Measurements from ENCODE around the gene FAM120AOS.
"Not testable (repeated sequence)": the region's sequence is repeated elsewhere in the genome, so short reads cannot be mapped to it uniquely, and the experiment has no call there.

The FAM120AOS gene

DNA sequence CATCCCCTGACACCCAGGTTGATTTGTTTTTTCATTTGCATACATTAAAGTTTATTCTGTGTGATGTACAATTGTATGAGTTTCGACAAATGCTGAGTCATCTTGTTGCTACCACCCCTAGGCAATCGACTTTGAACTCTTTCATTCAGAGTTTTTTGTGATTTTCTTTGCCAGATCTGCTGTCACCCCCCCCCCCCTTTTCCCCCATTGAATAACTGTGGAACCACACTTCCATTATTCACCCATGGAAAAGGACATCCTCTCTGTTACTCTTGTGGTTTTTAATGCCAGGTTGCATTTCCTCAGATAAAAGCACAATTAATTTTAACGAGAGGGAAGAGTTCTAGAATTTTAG, 13.7 kb upstream of the FAM120AOS start:
- peak; percentile 26 for DNase-seq (ENCODE audit: low spot score)

GRCh38 chr9:93466416-93467061, 13.2 kb upstream of the FAM120AOS start:
- no peak for DNase-seq (ENCODE audit: low spot score)

- no peak for DNase-seq (ENCODE audit: low spot score)
These were observed 12.5 kb upstream of the FAM120AOS start for GRCh38 chr9:93465855-93466254.

DNA sequence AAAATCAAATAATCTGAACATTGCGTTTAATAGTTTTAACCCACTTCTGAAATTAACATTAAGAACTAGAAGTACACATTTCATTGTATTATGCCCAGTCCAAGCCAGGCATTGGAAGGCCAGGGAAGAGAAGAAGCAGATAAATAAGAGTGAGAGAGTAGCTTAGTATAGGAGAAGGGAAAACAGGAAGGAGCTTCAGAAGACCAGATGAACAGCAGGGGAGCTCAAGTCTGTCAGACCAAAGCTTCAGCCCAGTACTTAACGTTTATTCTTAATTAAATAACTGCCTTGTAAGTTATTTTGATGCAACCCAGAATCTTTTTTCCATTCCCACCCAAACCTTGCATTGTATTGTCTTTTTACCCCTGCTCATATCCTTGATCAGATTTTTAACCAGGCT, 11.5 kb upstream of the FAM120AOS start:
- DNase-seq (ENCODE audit: low spot score), result no peak

GRCh38 chr9:93464395-93464794, 11.0 kb upstream of the FAM120AOS start:
- no peak for DNase-seq (ENCODE audit: low spot score)

DNA sequence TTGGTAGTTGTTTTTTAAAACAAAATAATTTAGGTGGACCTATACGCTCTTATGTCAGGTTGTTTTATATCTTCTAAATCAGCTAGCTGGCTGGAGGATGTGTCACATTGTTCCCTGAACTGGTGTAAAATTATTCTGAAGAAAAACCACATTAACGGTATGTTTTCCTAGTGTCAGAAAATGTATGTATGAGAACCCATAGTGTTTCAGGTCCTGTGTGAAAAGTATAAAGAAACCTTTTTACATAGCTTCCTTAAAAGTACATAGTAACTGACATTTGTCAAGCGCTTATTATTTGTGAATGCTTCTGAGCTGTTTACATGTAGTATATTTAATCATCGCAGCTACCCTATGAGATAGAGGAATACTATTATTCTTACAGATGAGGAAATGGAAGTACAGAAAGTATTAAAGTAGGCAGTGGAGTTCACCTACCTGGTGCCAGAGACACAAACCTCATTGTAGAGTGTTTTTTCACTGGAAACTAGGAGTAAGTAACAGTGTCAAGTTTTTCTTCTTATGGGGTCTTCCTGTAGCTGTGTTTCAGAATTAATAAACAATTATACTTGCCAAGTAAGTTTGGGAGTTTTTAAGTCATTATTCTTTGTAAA, 10.4 kb upstream of the FAM120AOS start:
- no peak for DNase-seq (ENCODE audit: low spot score)

GRCh38 chr9:93461821-93462220, 8.4 kb upstream of the FAM120AOS start:
- no peak for DNase-seq (ENCODE audit: low spot score)

GRCh38 chr9:93461414-93461743, 8.0 kb upstream of the FAM120AOS start:
- DNase-seq (ENCODE audit: low spot score), result no peak

GRCh38 chr9:93460689-93461413, 7.5 kb upstream of the FAM120AOS start:
- no peak for DNase-seq (ENCODE audit: low spot score)

- DNase-seq (ENCODE audit: low spot score), result no peak
These were observed 6.1 kb upstream of the FAM120AOS start for GRCh38 chr9:93459432-93459847.

- no peak for DNase-seq (ENCODE audit: low spot score)
These were observed 5.3 kb upstream of the FAM120AOS start for GRCh38 chr9:93458712-93459111.

- DNase-seq (ENCODE audit: low spot score), result no peak
These were observed 3.6 kb upstream of the FAM120AOS start for GRCh38 chr9:93457006-93457405.

DNA sequence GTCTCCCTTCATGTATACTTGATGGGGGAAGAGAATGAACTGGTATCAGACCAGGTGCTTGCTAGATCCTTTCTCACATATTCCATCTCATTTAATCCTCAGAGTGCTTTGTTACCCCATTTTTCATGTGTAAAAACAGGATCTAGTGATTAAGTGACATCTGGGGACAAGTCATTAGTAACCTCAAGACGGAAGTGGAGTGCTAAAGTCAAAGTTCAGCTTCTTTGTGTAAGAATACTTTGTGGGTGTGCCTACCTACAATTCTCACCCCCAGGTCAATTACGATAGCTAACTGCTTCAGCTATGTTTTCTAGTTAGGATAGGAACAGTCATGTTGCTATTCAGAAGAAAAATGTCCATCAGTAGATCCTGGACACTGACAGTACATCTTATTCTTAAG, 3.1 kb upstream of the FAM120AOS start:
- DNase-seq (ENCODE audit: low spot score), result no peak

DNA sequence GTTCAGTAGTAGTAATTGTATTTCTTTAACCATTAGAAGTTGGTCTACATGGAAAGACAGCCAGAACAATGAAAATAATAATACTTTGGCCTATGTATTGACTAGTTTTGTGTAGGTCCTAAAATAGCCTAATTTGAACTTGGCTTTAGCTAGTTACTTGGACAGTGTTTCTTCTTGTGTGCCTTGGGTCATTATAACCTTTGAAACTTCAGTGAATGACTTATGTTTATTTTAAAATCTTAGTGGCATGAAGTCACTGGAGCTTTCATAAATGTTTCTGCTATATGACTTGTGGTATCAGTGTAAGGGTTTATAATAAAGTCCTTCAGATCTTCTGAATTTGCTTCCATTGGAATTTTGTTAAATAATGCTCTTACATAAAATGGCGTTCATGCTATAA, 2.6 kb upstream of the FAM120AOS start:
- no peak for DNase-seq (ENCODE audit: low spot score)

- no peak for DNase-seq (ENCODE audit: low spot score)
These were observed 703 bp downstream of the FAM120AOS start for GRCh38 chr9:93452710-93453046.

GRCh38 chr9:93451849-93452709, 1.3 kb downstream of the FAM120AOS start:
- peak; percentile 57 for DNase-seq (ENCODE audit: low spot score)

- peak; percentile 82 for DNase-seq (ENCODE audit: low spot score)
These were observed 2.2 kb downstream of the FAM120AOS start, which contains the start of gene FAM120A for GRCh38 chr9:93450945-93451815. FAM120A (plus strand) TSS chr9:93451685; CDS start chr9:93451916, 231 bp downstream.

- DNase-seq (ENCODE audit: low spot score), result no peak
These were observed 5.7 kb downstream of the FAM120AOS start for GRCh38 chr9:93447655-93448054.

GRCh38 chr9:93446073-93446472, 7.3 kb downstream of the FAM120AOS start:
- DNase-seq (ENCODE audit: low spot score), result no peak

DNA sequence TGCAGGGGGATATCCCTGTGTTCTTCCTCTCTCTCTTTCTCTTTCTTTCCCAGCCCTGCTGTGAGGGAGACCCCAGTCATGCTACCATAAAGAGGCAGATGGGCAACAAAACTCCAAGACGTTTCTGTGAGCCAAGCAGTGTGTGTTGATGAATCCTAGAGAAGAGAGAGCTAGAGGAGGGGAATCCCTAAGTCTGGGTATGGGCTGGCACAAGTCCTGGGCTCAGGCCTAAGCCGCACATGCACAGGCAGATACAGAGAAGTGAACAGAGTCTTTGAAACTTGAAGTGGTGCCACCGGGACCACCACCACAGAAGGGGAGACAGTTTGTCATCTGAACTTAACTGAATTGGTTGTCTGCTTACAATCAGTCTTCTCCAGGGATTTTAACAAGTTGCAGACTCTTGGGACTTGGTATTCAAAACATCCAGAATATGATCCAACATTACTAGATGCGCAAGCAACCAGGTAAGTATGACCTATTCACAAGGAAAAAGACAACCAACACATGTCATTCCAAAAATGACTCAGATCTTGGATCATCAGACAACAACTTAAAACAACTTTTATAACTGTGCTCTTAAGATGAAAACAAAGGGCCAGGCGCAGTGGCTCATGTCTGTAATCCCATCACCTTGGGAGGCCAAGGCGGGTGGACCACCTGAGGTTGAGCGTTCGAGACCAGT, 12.3 kb downstream of the FAM120AOS start:
- no peak for DNase-seq (ENCODE audit: low spot score)

DNA sequence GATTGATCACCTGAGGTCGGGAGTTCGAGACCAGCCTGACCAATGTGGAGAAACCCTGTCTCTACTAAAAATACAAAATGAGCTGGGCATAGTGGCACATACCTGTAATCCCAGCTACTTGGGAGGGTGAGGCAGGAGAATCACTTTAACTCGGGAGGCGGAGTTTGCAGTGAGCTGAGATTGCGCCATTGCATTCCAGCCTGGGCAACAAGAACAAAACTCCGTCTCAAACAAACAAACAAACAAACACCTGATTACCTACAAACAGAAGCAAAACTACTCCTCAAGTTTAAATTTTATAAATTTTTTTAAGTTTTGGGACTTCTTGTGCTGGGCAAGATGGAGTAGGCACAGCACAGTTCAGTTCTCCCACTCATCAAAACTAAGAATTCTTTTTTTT, 14.1 kb downstream of the FAM120AOS start:
- not testable (repeated sequence) for DNase-seq (ENCODE audit: low spot score)

Data from hematopoietic multipotent progenitor cell treated with erythropoietin and hydrocortisone succinate and interleukin-3 and kit ligand, for 17 days (in vitro differentiated cells).